Stomach (tissue), 9 donors: Measurements from ENCODE around the gene PLCB3. TPM values are rescaled to one million over a fixed set of nuclear protein-coding genes. Genes with fewer than 3 reads are reported as not detected.

Source experiments
- DNase-seq, 2 donors: peaks; one replicate each; pipeline versions ENCODE4 v3.0.0 to v3.0.0-alpha.2; 2013 to 2019
- H3K27ac ChIP-seq, 5 donors: fragments of 200-600 bp in 4 of 5; sonication (generic) in 4 of 5; one replicate each; pipeline ENCODE4 v1.5.1; 2013 to 2019; ENCODE audit warnings: mild to moderate bottlenecking in 1 of 5, moderate library complexity in 1 of 5
- H3K27me3 ChIP-seq, 3 donors: fragments of 200-600 bp; sonication (generic); one replicate each; pipeline ENCODE4 v1.5.1; 2017 to 2019; ENCODE audit warnings: mixed run types in 1 of 3
- H3K36me3 ChIP-seq, 4 donors: fragments of 200-600 bp; sonication (generic); 1 replicate in 3 of 4; 2 replicates in 1 of 4; pipeline ENCODE4 v1.5.1; 2016 to 2019
- H3K4me1 ChIP-seq, 4 donors: fragments of 200-600 bp; sonication (generic); one replicate each; pipeline ENCODE4 v1.5.1; 2016 to 2019
- H3K4me3 ChIP-seq, 4 donors: fragments of 200-600 bp; sonication (generic) in 3 of 4; one replicate each; pipeline ENCODE4 v1.5.1; 2016 to 2019; ENCODE audit warnings: mild to moderate bottlenecking in 1 of 4
- H3K9me3 ChIP-seq, 4 donors: fragments of 200-600 bp; sonication (generic); one replicate each; pipeline ENCODE4 v1.5.1; 2016 to 2019
- CTCF ChIP-seq, 7 experiments: fragments of 450-650 bp in 4 of 7; fragments of 200-600 bp in 3 of 7; sonication (generic) in 3 of 7; IDR thresholded peaks; one replicate each; pipeline ENCODE4 v1.5.1; 2016 to 2019; ENCODE audit warnings: antibody characterized with exemption in 7 of 7, control low read depth in 2 of 7, mild to moderate bottlenecking in 1 of 7
- EP300 ChIP-seq: sonication (generic); formaldehyde crosslinking; IDR thresholded peaks from one replicate; pipeline ENCODE4 v1.6.1; 2017; ENCODE audit warnings: antibody characterized with exemption
- POLR2A ChIP-seq, 4 donors: fragments of 450-650 bp; IDR thresholded peaks; one replicate each; pipeline ENCODE4 v1.6.1; 2016; ENCODE audit warnings: antibody characterized with exemption in 4 of 4, control low read depth in 2 of 4, mild to moderate bottlenecking in 1 of 4, moderate library complexity in 1 of 4
- POLR2AphosphoS5 ChIP-seq, 3 donors: sonication (generic); formaldehyde crosslinking; IDR thresholded peaks; one replicate each; pipeline ENCODE4 v1.6.1; 2016; ENCODE audit warnings: antibody characterized with exemption in 3 of 3
- WGBS, 5 donors: extraction: QIAGEN DNeasy Blood & Tissue Kit in 3 of 5; methylation state at CpG; one replicate each; pipeline versions ENCODE4 v1.1.5 to v1.1.7; 2013 to 2018; 5-methylcytosine and 5-hydroxymethylcytosine counted together
- intact Hi-C: fragments of 100-400 bp; cut with DNase I; formaldehyde crosslinking; loops from one replicate; pipeline ENCODE4 v1.15.1; 2023; ENCODE audit warnings: low total_unique reads
- polyA plus RNA-seq, 3 donors: library from polyadenylated mRNA; stranded (reverse); fragments of 200-250 nt; gene quantifications; one replicate each; pipeline ENCODE4 v1.2.3, GENCODE V29; 2013
- total RNA-seq, 5 donors: library from RNA; depleted of rRNA; stranded (reverse); fragments of >200 nt; gene quantifications; one replicate each; pipeline versions ENCODE4 v1.1.0 to v1.2.3, GENCODE V29; 2014 to 2016
- donor health status: healthy with polysubstance abuse.
- donor health status: Bipolar disorder and iron deficiency.
- donor health status: healthy.

The PLCB3 gene
- total and polyA plus RNA-seq, 8 donors, result 12.2 to 154 (median 16.1) TPM

- intact Hi-C loops, result no loop called here
Measured at GRCh38 chr11:64210301-64211020, 40.9 kb upstream of the PLCB3 start.

GRCh38 chr11:64211181-64211872, 40.0 kb upstream of the PLCB3 start:
- intact Hi-C loops, result no loop called here
- no peak overlapping the region for H3K27ac ChIP-seq
- H3K27me3 ChIP-seq, result no peaks in the 10 kb centered on the region
- peaks cover 20 to 29% (median 23%) of the 10 kb centered on the region in 4 donors for H3K4me1 ChIP-seq
- WGBS, 5 donors, result 84 to 88% (median 86%) methylated on average over 15 to 30 of the region's 30 CpGs
- H3K4me3 ChIP-seq, result no peak overlapping the region
- TF ChIP-seq CTCF (IDR thresholded peaks at IDR 0.05) (no peak), POLR2A (IDR thresholded peaks at IDR 0.05) (no peak), EP300 (no peak), POLR2AphosphoS5 (IDR thresholded peaks at IDR 0.05) (no peak)
- peaks cover 0 to 58% (median 38%) of the 10 kb centered on the region in 4 donors for H3K36me3 ChIP-seq
- H3K9me3 ChIP-seq, result no peaks in the 10 kb centered on the region
- DNase-seq, result no peak

More at GRCh38 chr11:64210301-64211020, 40.9 kb upstream of the PLCB3 start:
- H3K36me3 ChIP-seq, result peaks cover 0 to 62% (median 42%) of the 10 kb centered on the region in 4 donors
- no peak for TF ChIP-seq EP300
- TF ChIP-seq POLR2AphosphoS5 (IDR thresholded peaks at IDR 0.05), result no peak
- no peak for TF ChIP-seq CTCF (IDR thresholded peaks at IDR 0.05)
- TF ChIP-seq POLR2A (IDR thresholded peaks at IDR 0.05), result no peak
- WGBS, 5 donors, result 94 to 95% (median 94%) methylated on average over 14 to 24 of the region's 24 CpGs
- H3K4me3 ChIP-seq, result no peak overlapping the region
- H3K4me1 ChIP-seq, result peaks cover 29 to 37% (median 32%) of the 10 kb centered on the region in 4 donors
- DNase-seq, result no peak
- H3K27me3 ChIP-seq, result no peaks in the 10 kb centered on the region
- no peak overlapping the region for H3K27ac ChIP-seq
- H3K9me3 ChIP-seq, result no peaks in the 10 kb centered on the region

- H3K36me3 ChIP-seq, result peaks cover 11 to 72% (median 54%) of the 10 kb centered on the region in 4 donors
- no peaks in the 10 kb centered on the region for H3K9me3 ChIP-seq
- H3K4me3 ChIP-seq, result no peak overlapping the region
- peaks cover 0 to 8% (median 2%) of the 10 kb centered on the region in 4 donors for H3K4me1 ChIP-seq
- DNase-seq, result no peak
- WGBS, 5 donors, result 84 to 89% (median 88%) methylated on average over 6 of the region's 6 CpGs
- no peak overlapping the region for H3K27ac ChIP-seq
- H3K27me3 ChIP-seq, result no peaks in the 10 kb centered on the region
- intact Hi-C loops, result no loop called here
- no peak for TF ChIP-seq EP300
- TF ChIP-seq POLR2AphosphoS5 (IDR thresholded peaks at IDR 0.05), result no peak
- no peak for TF ChIP-seq POLR2A (IDR thresholded peaks at IDR 0.05)
- TF ChIP-seq CTCF (IDR thresholded peaks at IDR 0.05), result no peak
Measured at GRCh38 chr11:64216879-64217278, 34.5 kb upstream of the PLCB3 start.

GRCh38 chr11:64218628-64219353, 32.5 kb upstream of the PLCB3 start:
- H3K9me3 ChIP-seq, result no peaks in the 10 kb centered on the region
- DNase-seq, result peak in 1 of 2 donors; percentile 55
- H3K36me3 ChIP-seq, result peaks cover 15 to 70% (median 58%) of the 10 kb centered on the region in 4 donors
- no peak overlapping the region for H3K4me3 ChIP-seq
- H3K27ac ChIP-seq, result no peak overlapping the region
- intact Hi-C loops, result no loop called here
- H3K27me3 ChIP-seq, result no peaks in the 10 kb centered on the region
- peaks cover 0 to 9% (median 8%) of the 10 kb centered on the region in 4 donors for H3K4me1 ChIP-seq
- WGBS, 5 donors, result 51 to 58% (median 53%) methylated on average over 5 to 11 of the region's 11 CpGs
- TF ChIP-seq POLR2AphosphoS5 (IDR thresholded peaks at IDR 0.05) (no peak), POLR2A (IDR thresholded peaks at IDR 0.05) (no peak), EP300 (no peak), CTCF (IDR thresholded peaks at IDR 0.05) (no peak)
